GM13976 (cell line): ENCODE data around the gene TRIB2.

Source experiments
- DNase-seq: peaks from one replicate; pipeline ENCODE4 v3.0.0; 2012; ENCODE audit warnings: low spot score
- in situ Hi-C: fragments of 300-500 bp; cut with MboI; formaldehyde crosslinking; loops from one replicate; pipeline ENCODE4 v1.12.0; 2022; ENCODE audit warnings: low sequenced_read_pairs, mixed read lengths, inconsistent platforms; ENCODE audit not compliant: unreplicated experiment
- TF ChIP-seq, protein P1 (sequence below): IDR thresholded peaks from 2 replicates; pipeline ENCODE4 v1.5.1; 2012; ENCODE audit warnings: borderline replicate concordance, mild to moderate bottlenecking; ENCODE audit not compliant: insufficient read depth; ENCODE audit errors: extremely low read depth, missing control alignments, control extremely low read depth

TRIB2 gene

DNA sequence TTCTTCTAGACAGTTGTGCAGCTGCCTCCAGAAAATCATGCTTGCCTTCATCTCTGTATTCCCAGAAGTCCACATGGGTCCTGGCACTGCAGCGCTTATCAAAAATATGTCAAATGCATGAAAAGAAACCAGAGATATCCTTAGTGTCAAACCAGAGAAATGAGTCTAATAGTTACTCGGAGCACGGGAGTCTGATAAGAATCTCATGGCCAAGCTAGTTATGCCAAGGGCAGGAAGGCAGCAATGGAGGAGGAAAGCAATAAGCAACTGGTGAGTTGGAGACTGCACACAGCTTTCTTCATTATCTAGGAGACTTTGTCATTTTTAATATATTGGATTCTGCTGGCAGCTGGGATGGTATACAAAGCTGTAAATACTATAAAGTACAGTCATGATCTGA is 38.6 kb downstream of the TRIB2 start:
- in situ Hi-C loops, result no loop called here
- no peak for DNase-seq

DNA sequence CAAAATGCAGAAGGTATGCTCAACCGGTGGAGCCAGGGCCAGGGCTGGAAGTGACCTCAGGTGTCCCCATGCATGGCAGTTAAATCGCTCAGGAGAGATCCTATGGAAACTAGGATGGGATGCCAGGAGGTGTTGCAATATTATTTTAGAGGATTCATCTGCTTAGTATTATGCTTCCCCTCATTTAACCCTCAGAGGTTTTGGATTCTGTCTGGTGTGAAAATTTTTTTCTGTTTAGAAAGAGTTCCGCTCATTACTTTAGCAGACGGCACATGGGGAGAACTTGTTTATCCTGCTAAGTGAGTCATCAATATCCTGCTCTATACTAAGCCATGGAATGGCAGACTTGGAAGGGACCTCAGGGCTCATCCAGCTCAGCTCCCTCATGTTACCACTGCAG is 42.5 kb downstream of the TRIB2 start:
- no peak for DNase-seq
- in situ Hi-C loops, result no loop called here
- TF ChIP-seq, protein P1, sequence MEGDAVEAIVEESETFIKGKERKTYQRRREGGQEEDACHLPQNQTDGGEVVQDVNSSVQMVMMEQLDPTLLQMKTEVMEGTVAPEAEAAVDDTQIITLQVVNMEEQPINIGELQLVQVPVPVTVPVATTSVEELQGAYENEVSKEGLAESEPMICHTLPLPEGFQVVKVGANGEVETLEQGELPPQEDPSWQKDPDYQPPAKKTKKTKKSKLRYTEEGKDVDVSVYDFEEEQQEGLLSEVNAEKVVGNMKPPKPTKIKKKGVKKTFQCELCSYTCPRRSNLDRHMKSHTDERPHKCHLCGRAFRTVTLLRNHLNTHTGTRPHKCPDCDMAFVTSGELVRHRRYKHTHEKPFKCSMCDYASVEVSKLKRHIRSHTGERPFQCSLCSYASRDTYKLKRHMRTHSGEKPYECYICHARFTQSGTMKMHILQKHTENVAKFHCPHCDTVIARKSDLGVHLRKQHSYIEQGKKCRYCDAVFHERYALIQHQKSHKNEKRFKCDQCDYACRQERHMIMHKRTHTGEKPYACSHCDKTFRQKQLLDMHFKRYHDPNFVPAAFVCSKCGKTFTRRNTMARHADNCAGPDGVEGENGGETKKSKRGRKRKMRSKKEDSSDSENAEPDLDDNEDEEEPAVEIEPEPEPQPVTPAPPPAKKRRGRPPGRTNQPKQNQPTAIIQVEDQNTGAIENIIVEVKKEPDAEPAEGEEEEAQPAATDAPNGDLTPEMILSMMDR, result no peak

More for the DNA sequence above, 38.6 kb downstream of the TRIB2 start:
- TF ChIP-seq, protein P1, result no peak

DNA sequence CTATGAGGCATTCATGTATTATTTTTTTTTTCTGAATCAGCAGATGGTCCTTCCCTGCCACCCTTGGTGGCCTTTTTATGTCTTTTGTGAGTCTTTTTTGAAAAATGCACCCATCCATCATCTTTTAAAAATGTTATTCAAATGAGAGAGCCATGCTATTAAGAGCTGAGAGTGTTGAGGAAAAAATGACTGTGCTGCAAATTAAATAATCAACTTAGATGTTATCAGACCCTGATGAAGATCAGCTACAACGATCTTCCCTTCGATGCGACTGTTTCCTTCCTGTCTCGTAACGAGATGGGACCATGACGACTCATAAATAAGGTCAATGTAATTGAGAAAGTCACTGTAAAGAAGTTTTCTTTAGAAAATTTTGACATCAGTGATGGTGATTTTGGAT is 44.4 kb downstream of the TRIB2 start:
- DNase-seq, result no peak
- TF ChIP-seq, protein P1, result no peak
- in situ Hi-C loops, result no loop called here

DNA sequence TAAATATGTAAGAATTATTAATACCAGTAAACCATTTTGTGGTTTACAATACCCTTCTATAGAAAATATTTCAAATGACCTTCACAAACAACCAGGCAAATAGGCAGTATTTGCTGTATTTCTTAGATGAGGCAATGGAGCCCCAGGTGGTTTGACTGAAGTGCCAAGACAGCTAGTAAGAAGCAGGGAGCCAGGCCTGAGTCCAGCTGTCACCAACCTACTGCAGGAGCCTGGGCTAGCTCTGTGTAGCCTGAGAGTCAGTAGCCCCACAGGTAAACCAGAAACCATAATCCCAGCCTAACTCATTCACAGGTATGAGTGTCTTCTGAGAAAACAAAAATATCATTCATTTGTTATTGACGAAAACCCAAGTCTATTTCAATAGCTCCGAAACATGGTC is 45.6 kb downstream of the TRIB2 start:
- in situ Hi-C loops, result no loop called here
- TF ChIP-seq, protein P1, result no peak
- no peak for DNase-seq

DNA sequence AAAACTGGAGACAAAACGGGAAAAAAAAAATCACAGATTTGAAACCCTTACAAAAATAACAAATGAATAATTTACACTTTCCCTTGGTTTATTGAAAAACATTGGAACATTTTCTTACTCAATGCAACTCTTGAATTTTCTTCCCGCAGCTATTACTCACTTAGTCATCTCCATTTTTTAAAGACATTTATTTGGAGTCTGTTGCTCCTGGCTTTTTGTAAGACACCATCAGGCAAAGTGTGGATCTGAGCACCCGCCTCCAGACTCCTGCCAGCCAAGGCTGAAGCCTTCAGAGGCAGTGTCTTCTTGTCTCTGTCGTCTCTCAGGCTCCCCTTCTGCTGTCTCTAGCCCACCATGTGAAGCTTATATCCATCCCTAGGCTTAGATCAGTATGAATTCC is 46.2 kb downstream of the TRIB2 start:
- in situ Hi-C loops, result no loop called here
- no peak for DNase-seq
- TF ChIP-seq, protein P1, result no peak

DNA sequence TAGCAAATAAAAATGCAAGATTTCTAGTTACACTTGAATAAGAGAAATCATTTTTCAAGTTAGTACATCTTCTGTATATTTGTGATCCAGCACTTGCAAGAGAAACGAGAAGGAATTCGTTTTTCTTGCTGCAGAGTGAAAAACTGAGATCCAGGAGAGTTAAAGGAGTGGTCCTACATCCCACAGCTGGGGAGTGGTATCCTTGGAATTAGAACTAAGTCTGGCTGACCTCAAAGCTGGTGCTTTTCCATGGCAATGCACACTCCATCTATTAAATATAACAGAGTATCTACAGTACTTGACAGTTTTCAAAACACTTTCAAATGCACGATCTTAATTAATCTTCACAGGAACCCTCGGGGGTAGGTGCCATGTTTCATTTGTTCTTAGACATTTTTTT is 46.8 kb downstream of the TRIB2 start:
- TF ChIP-seq, protein P1, result no peak
- in situ Hi-C loops, result no loop called here
- DNase-seq, result no peak
